Astrocyte (in vitro differentiated cells and primary cell): Measurements from ENCODE around the gene SPOPL. TPM values are rescaled to one million over a fixed set of nuclear protein-coding genes. Genes with fewer than 3 reads are reported as not detected.

Source experiments
- DNase-seq: peaks from one replicate; pipeline ENCODE4 v3.0.0-alpha.2; 2010; ENCODE audit warnings: low read depth
- FAIRE-seq: peaks from 2 replicates; lab custom pipeline; 2011; peaks lifted over from hg19 to GRCh38; lab: Jason Lieb, UNC
- H2AFZ ChIP-seq: 2 replicates; pipeline ENCODE4 v1.6.0; 2012; ENCODE audit warnings: low read depth, low read length, inconsistent platforms
- H3K27ac ChIP-seq: 2 replicates; pipeline ENCODE4 v1.5.1; 2011; ENCODE audit warnings: low read depth, low read length, inconsistent platforms
- H3K27me3 ChIP-seq: 2 replicates; pipeline ENCODE4 v1.6.0; 2011; ENCODE audit warnings: low read length, inconsistent platforms; ENCODE audit not compliant: insufficient read depth
- H3K36me3 ChIP-seq: 2 replicates; pipeline ENCODE4 v1.5.1; 2011; ENCODE audit warnings: low read length, inconsistent platforms; ENCODE audit not compliant: insufficient read depth
- H3K4me1 ChIP-seq: 2 replicates; pipeline ENCODE4 v1.5.1; 2011; ENCODE audit warnings: low read length, inconsistent platforms; ENCODE audit not compliant: insufficient read depth
- H3K4me2 ChIP-seq: 2 replicates; pipeline ENCODE4 v1.6.0; 2012; ENCODE audit warnings: low read length, inconsistent platforms
- H3K4me3 ChIP-seq: 2 replicates; pipeline ENCODE4 v1.5.1; 2011; ENCODE audit warnings: low read depth, mild to moderate bottlenecking, low read length, inconsistent platforms; ENCODE audit not compliant: insufficient read depth
- H3K79me2 ChIP-seq: 2 replicates; pipeline ENCODE4 v1.6.0; 2012; ENCODE audit warnings: mild to moderate bottlenecking, low read length, inconsistent platforms; ENCODE audit not compliant: insufficient read depth
- H3K9ac ChIP-seq: 2 replicates; pipeline ENCODE4 v1.6.0; 2012; ENCODE audit warnings: mild to moderate bottlenecking, low read length, inconsistent platforms
- H3K9me3 ChIP-seq: 2 replicates; pipeline ENCODE4 v1.5.1; 2012; ENCODE audit warnings: low read depth, mild to moderate bottlenecking, low read length, inconsistent platforms; ENCODE audit not compliant: insufficient read depth
- H4K20me1 ChIP-seq: 2 replicates; pipeline ENCODE4 v1.6.0; 2012; ENCODE audit warnings: low read length, inconsistent platforms; ENCODE audit not compliant: insufficient read depth
- H3K27ac Mint-ChIP-seq: one replicate; pipeline ENCODE4 v1.8.0; 2021; ENCODE audit warnings: mild to moderate bottlenecking, mixed read lengths; ENCODE audit not compliant: unreplicated experiment
- H3K27me3 Mint-ChIP-seq: one replicate; pipeline ENCODE4 v1.8.0; 2021; ENCODE audit warnings: low read depth, mixed read lengths; ENCODE audit not compliant: unreplicated experiment
- H3K36me3 Mint-ChIP-seq: one replicate; pipeline ENCODE4 v1.8.0; 2021; ENCODE audit warnings: low read depth, mixed read lengths; ENCODE audit not compliant: unreplicated experiment
- H3K4me1 Mint-ChIP-seq: one replicate; pipeline ENCODE4 v1.8.0; 2021; ENCODE audit warnings: low read depth, mixed read lengths; ENCODE audit not compliant: unreplicated experiment
- H3K4me3 Mint-ChIP-seq: one replicate; pipeline ENCODE4 v1.8.0; 2021; ENCODE audit warnings: mild to moderate bottlenecking, moderate library complexity, mixed read lengths; ENCODE audit not compliant: unreplicated experiment
- H3K9me3 Mint-ChIP-seq: one replicate; pipeline ENCODE4 v1.8.0; 2021; ENCODE audit warnings: mild to moderate bottlenecking, mixed read lengths; ENCODE audit not compliant: unreplicated experiment
- EZH2 ChIP-seq: IDR thresholded peaks from 2 replicates; pipeline ENCODE4 v1.6.1; 2012; ENCODE audit warnings: mild to moderate bottlenecking, low read length, inconsistent platforms; ENCODE audit not compliant: insufficient read depth
- total RNA-seq: library from RNA; stranded (reverse); gene quantifications from 2 replicates; pipeline ENCODE4 v1.2.1, GENCODE V29; 2021
- TF ChIP-seq, protein P1 (sequence below): IDR thresholded peaks from 2 replicates; pipeline ENCODE4 v1.5.1; 2011; ENCODE audit warnings: low read depth, mild to moderate bottlenecking, inconsistent platforms, low read length, moderate library complexity; ENCODE audit not compliant: insufficient read depth

SPOPL gene
- total RNA-seq, 1 donor from 2014 or later: 23.2 TPM

GRCh38 chr2:138497294-138497693 is 4.3 kb upstream of the SPOPL start:
- H3K4me1 Mint-ChIP-seq: peaks cover 14% of the 10 kb centered on the region
- Histone ChIP-seq H3K27me3 (no peaks in the 10 kb centered on the region), H2AFZ (no peak overlapping the region), H3K9ac (no peak overlapping the region), H4K20me1 (peaks cover under 1% of the 10 kb centered on the region), H3K9me3 (no peaks in the 10 kb centered on the region), H3K27ac (no peak overlapping the region), H3K4me3 (no peak overlapping the region), H3K4me1 (peaks cover 6% of the 10 kb centered on the region), H3K36me3 (no peaks in the 10 kb centered on the region), H3K79me2 (peaks cover 5% of the 10 kb centered on the region), H3K4me2 (no peak overlapping the region)
- H3K36me3 Mint-ChIP-seq: peaks cover 5% of the 10 kb centered on the region
- no peak overlapping the region for H3K4me3 Mint-ChIP-seq
- H3K9me3 Mint-ChIP-seq: no peaks in the 10 kb centered on the region
- no peak overlapping the region for H3K27ac Mint-ChIP-seq
- FAIRE-seq: no peak
- no peak for TF ChIP-seq EZH2
- TF ChIP-seq, protein P1, sequence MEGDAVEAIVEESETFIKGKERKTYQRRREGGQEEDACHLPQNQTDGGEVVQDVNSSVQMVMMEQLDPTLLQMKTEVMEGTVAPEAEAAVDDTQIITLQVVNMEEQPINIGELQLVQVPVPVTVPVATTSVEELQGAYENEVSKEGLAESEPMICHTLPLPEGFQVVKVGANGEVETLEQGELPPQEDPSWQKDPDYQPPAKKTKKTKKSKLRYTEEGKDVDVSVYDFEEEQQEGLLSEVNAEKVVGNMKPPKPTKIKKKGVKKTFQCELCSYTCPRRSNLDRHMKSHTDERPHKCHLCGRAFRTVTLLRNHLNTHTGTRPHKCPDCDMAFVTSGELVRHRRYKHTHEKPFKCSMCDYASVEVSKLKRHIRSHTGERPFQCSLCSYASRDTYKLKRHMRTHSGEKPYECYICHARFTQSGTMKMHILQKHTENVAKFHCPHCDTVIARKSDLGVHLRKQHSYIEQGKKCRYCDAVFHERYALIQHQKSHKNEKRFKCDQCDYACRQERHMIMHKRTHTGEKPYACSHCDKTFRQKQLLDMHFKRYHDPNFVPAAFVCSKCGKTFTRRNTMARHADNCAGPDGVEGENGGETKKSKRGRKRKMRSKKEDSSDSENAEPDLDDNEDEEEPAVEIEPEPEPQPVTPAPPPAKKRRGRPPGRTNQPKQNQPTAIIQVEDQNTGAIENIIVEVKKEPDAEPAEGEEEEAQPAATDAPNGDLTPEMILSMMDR: no peak
- H3K27me3 Mint-ChIP-seq: no peaks in the 10 kb centered on the region
- DNase-seq: no peak

- no peak overlapping the region for H3K27ac Mint-ChIP-seq
- Histone ChIP-seq H3K9ac (no peak overlapping the region), H3K9me3 (no peaks in the 10 kb centered on the region), H3K79me2 (peaks cover 29% of the 10 kb centered on the region), H3K36me3 (no peaks in the 10 kb centered on the region), H3K4me1 (peaks cover 12% of the 10 kb centered on the region), H3K27me3 (no peaks in the 10 kb centered on the region), H3K4me3 (no peak overlapping the region), H2AFZ (no peak overlapping the region), H4K20me1 (peaks cover 21% of the 10 kb centered on the region), H3K27ac (no peak overlapping the region), H3K4me2 (no peak overlapping the region)
- H3K36me3 Mint-ChIP-seq: peaks cover 9% of the 10 kb centered on the region
- FAIRE-seq: no peak
- H3K9me3 Mint-ChIP-seq: no peaks in the 10 kb centered on the region
- H3K27me3 Mint-ChIP-seq: no peaks in the 10 kb centered on the region
- no peak for DNase-seq
- H3K4me1 Mint-ChIP-seq: peaks cover 15% of the 10 kb centered on the region
- peak overlapping the region; percentile 57 for H3K4me3 Mint-ChIP-seq
- TF ChIP-seq, protein P1: no peak
- TF ChIP-seq EZH2: no peak
Measured at GRCh38 chr2:138499684-138500083, 1.9 kb upstream of the SPOPL start.

- Histone ChIP-seq H3K27ac (peak overlapping the region; percentile 74), H3K36me3 (no peaks in the 10 kb centered on the region), H3K4me3 (peak overlapping the region; percentile 86), H3K4me1 (peaks cover 12% of the 10 kb centered on the region), H3K9ac (peak overlapping the region; percentile 86), H3K79me2 (peaks cover 38% of the 10 kb centered on the region), H3K4me2 (peak overlapping the region; percentile 98), H2AFZ (peak overlapping the region; percentile 90), H3K9me3 (no peaks in the 10 kb centered on the region), H3K27me3 (no peaks in the 10 kb centered on the region), H4K20me1 (peaks cover 23% of the 10 kb centered on the region)
- H3K27ac Mint-ChIP-seq: peak overlapping the region; percentile 59
- no peak for DNase-seq
- TF ChIP-seq, protein P1: no peak
- no peak for TF ChIP-seq EZH2
- no peaks in the 10 kb centered on the region for H3K9me3 Mint-ChIP-seq
- H3K4me1 Mint-ChIP-seq: peaks cover 15% of the 10 kb centered on the region
- H3K36me3 Mint-ChIP-seq: peaks cover 4% of the 10 kb centered on the region
- peak overlapping the region; percentile 87 for H3K4me3 Mint-ChIP-seq
- FAIRE-seq: no peak
- no peaks in the 10 kb centered on the region for H3K27me3 Mint-ChIP-seq
Measured at GRCh38 chr2:138500592-138501424, 762 bp upstream of the SPOPL start.
